Thoracic aorta (tissue), 2 donors: ENCODE measurements around the gene DUSP5. TPM values are rescaled to one million over a fixed set of nuclear protein-coding genes. Genes with fewer than 3 reads are reported as not detected.
"Not testable (repeated sequence)": the region's sequence is repeated elsewhere in the genome, so short reads cannot be mapped to it uniquely, and the experiment has no call there.

Experiments
- ATAC-seq: fragments of 150-250 bp; one replicate; pipeline ENCODE4 v1.8.0; 2017; ENCODE audit warnings: low read depth; ENCODE audit not compliant: insufficient number of reproducible peaks, low FRiP score
- DNase-seq: peaks from one replicate; pipeline ENCODE4 v3.0.0-alpha.2; 2020; ENCODE audit warnings: low spot score
- H3K27ac ChIP-seq, 2 donors: fragments of 200-600 bp; sonication (generic); 1 replicate in 1 of 2; 2 replicates in 1 of 2; pipeline ENCODE4 v1.5.1; 2016; ENCODE audit warnings: mild to moderate bottlenecking in 2 of 2, moderate library complexity in 2 of 2
- H3K27me3 ChIP-seq: fragments of 200-600 bp; sonication (generic); replicated peaks from 2 replicates; pipeline ENCODE4 v1.6.0; 2016; ENCODE audit warnings: mild to moderate bottlenecking; ENCODE audit not compliant: insufficient read depth
- H3K36me3 ChIP-seq: fragments of 200-600 bp; sonication (generic); one replicate; pipeline ENCODE4 v1.5.1; 2016
- H3K4me1 ChIP-seq, 2 donors: fragments of 200-600 bp; sonication (generic); 1 replicate in 1 of 2; 2 replicates in 1 of 2; pipeline versions ENCODE4 v1.5.1 to v1.6.0; 2016; ENCODE audit warnings: low read depth in 2 of 2, mild to moderate bottlenecking in 1 of 2; ENCODE audit not compliant: control insufficient read depth in 1 of 2
- H3K4me3 ChIP-seq: fragments of 200-600 bp; sonication (generic); 2 replicates; pipeline ENCODE4 v1.5.1; 2016; ENCODE audit warnings: mild to moderate bottlenecking
- H3K9me3 ChIP-seq: fragments of 200-600 bp; sonication (generic); 2 replicates; pipeline ENCODE4 v1.5.1; 2016
- total RNA-seq, 2 donors: library from RNA; depleted of rRNA; stranded (reverse); fragments of >200 nt; gene quantifications; one replicate each; pipeline versions ENCODE4 v1.1.0 to v1.2.3, GENCODE V29; 2016
- TF ChIP-seq, protein P1 (sequence below): fragments of 200-600 bp; sonication (generic); IDR thresholded peaks from one replicate; pipeline ENCODE4 v1.5.1; 2019; ENCODE audit warnings: antibody characterized with exemption

The DUSP5 gene
- total RNA-seq, 2 donors from 2014 or later: 12.7 to 13.1 TPM

DNA sequence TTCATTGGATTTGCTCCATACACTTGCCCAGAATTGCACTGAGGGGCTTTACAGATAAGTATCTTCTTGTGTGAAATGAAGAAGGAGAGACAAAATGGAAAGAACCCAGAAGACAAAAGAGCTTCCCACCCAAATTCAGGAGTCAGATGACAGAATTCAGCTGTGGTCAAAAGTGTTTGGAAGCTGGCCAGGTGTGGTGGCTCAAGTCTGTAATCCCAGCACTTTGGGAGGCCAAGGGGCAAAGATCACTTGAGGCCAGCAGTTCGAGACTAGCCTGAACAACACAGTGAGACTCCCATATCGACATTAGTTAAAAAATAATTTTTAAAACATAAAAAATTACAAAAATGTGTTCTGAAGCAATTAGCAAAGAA, 27.1 kb downstream of the DUSP5 start:
- DNase-seq (no peak), ATAC-seq (no peak)
- H3K4me3 ChIP-seq: no peak overlapping the region
- H3K4me1 ChIP-seq: peaks cover 0 to 3% of the 10 kb centered on the region in 2 donors
- no peak overlapping the region for H3K27ac ChIP-seq
- H3K27me3 ChIP-seq: no peaks in the 10 kb centered on the region
- TF ChIP-seq, protein P1, sequence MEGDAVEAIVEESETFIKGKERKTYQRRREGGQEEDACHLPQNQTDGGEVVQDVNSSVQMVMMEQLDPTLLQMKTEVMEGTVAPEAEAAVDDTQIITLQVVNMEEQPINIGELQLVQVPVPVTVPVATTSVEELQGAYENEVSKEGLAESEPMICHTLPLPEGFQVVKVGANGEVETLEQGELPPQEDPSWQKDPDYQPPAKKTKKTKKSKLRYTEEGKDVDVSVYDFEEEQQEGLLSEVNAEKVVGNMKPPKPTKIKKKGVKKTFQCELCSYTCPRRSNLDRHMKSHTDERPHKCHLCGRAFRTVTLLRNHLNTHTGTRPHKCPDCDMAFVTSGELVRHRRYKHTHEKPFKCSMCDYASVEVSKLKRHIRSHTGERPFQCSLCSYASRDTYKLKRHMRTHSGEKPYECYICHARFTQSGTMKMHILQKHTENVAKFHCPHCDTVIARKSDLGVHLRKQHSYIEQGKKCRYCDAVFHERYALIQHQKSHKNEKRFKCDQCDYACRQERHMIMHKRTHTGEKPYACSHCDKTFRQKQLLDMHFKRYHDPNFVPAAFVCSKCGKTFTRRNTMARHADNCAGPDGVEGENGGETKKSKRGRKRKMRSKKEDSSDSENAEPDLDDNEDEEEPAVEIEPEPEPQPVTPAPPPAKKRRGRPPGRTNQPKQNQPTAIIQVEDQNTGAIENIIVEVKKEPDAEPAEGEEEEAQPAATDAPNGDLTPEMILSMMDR: no peak
- no peaks in the 10 kb centered on the region for H3K36me3 ChIP-seq
- H3K9me3 ChIP-seq: no peaks in the 10 kb centered on the region

DNA sequence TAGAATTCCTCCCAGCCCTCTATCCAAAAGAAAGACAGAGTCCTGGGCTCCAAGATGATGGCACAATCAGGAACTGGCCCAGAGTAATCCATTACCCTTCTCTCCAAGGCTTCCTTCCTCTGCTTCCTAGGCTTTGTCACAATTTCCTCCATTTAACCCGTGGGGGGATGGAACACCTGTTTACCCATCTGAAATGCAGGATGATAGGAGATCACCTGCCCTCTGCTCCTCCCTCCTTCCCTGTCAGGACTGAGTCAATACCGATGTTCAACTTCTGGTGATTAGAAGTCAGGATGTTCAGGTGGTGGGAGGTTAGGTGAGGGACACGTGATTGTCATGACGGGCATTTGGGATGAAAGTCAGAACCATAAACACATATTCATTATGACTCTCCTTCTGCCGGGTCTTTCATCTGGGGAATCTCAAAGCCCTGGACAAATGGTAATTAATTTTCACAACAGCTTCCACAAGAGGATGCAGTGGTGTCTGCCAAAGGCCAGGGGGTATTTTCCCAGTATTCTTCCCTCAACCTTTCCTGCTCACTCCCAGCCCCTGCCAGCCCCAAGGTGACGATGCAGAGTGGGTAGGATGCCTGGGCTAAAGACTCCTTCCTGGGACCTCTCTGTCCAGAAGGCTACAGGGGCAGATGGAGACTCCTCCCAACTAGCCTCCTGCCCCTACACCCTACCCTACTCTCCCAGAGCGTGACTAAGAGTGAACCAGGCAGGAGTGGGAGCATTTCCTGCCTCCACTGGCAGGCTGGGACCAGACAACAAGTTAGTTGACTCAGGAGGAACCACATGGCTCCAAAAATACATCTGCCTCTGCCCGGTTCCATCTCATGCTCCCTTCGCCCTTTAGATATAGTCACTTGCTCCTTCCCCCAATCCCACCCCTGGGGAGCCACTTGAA, 27.9 kb downstream of the DUSP5 start:
- Histone ChIP-seq H3K9me3 (no peaks in the 10 kb centered on the region), H3K4me3 (no peak overlapping the region), H3K27me3 (no peaks in the 10 kb centered on the region), H3K27ac (no peak overlapping the region), H3K4me1 (peaks cover 3 to 4% of the 10 kb centered on the region in 2 donors), H3K36me3 (no peaks in the 10 kb centered on the region)
- TF ChIP-seq, protein P1: no peak
- ATAC-seq (no peak), DNase-seq (no peak)

DNA sequence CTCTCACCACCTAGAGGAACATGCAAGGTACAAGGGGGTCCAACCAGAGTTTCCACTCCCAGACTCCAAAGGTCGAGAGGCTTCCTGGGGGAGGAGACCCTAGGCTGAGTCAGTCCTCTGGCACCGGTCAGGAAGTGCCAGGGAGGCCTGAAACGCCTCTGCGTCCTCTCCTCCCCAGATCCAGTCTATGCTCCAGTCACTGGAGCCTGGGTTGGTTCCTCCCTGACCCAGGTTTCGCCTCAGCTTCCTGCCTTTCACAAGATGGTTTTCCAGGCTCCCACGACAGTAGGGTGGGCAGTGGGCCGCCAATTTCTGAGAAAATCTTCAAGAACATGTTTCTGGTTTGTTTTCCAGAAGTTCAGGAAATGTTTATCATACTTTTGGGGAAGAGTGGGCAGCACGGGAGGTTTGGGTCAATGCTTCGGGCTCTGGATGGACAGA, 30.0 kb downstream of the DUSP5 start:
- no peak overlapping the region for H3K27ac ChIP-seq
- H3K27me3 ChIP-seq: no peaks in the 10 kb centered on the region
- no peaks in the 10 kb centered on the region for H3K36me3 ChIP-seq
- TF ChIP-seq, protein P1: no peak
- no peaks in the 10 kb centered on the region for H3K9me3 ChIP-seq
- H3K4me3 ChIP-seq: no peak overlapping the region
- DNase-seq: no peak
- H3K4me1 ChIP-seq: peaks cover 3 to 4% of the 10 kb centered on the region in 2 donors
- ATAC-seq: no peak

DNA sequence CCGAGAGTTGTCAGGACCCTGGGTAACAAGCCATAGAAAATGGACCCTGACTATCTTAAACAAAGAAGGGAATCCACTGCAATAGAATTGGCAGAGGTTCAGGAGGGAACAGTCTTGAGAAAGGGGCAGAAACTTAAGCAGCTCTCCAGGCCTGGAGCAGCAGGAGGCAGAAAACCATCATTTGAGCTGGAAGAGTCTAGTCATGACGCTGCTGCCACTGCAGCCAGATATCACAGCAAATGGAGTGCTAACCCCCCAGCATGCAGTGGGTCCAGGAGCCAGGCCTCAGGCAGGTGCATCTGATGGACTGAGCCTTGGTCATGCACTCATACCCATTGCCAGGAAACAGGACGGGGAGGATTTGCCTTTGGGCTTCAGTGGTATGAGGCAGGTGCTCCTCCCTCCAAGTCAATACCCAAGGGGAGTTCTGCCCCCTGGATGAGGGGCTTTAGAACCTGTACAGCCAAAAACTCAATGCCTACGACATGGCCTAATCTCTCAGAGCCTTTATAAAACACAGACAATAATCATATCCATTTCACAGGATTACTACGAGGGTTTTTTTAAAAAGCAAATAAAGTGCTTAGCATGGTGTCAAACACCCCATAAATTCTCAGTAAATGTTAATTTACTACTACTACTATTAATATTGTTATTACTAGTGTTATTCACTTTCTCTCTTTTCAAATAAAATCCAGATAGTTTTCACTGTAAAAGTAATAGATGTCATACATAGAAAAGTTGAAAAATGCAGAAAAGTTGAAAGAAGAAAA, 30.7 kb downstream of the DUSP5 start:
- Histone ChIP-seq H3K9me3 (no peaks in the 10 kb centered on the region), H3K4me3 (no peak overlapping the region), H3K27me3 (no peaks in the 10 kb centered on the region), H3K36me3 (no peaks in the 10 kb centered on the region), H3K27ac (no peak overlapping the region), H3K4me1 (peaks cover 3 to 4% of the 10 kb centered on the region in 2 donors)
- ATAC-seq (no peak), DNase-seq (no peak)
- TF ChIP-seq, protein P1: no peak

DNA sequence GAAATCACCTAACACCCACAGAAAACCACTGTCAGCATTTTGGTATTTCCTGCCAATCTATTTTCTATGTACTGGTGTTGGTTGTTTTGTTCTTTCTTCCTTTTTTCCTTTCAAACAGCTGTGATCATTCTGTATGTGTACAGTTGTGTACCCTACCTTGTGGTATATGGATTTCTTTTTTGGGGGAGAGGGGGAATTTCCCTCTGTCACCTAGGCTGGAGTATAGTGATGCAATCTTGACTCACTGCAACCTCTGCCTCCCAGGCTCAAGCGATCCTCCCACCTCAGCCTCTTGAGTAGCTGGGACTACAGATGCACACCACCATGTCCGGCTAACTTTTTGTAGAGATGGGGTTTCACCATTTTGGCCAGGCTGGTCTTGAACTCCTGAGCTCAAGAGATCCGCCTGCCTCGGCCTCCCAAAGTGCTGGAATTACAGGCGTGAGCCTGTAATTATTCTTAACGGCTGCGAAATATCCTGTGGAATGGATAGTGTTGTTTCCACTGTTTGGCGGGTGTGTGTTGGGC, 31.4 kb downstream of the DUSP5 start:
- not testable (repeated sequence) for H3K36me3 ChIP-seq, ATAC-seq, DNase-seq, H3K9me3 ChIP-seq, H3K4me1 ChIP-seq, H3K27ac ChIP-seq, H3K27me3 ChIP-seq, H3K4me3 ChIP-seq
